ENCODE measurements around the gene EXT2.

EXT2 gene

GRCh38 chr11:44244639-44245310 lies 149.3 kb downstream of the EXT2 start:
- TF ChIP-seq, protein P1, sequence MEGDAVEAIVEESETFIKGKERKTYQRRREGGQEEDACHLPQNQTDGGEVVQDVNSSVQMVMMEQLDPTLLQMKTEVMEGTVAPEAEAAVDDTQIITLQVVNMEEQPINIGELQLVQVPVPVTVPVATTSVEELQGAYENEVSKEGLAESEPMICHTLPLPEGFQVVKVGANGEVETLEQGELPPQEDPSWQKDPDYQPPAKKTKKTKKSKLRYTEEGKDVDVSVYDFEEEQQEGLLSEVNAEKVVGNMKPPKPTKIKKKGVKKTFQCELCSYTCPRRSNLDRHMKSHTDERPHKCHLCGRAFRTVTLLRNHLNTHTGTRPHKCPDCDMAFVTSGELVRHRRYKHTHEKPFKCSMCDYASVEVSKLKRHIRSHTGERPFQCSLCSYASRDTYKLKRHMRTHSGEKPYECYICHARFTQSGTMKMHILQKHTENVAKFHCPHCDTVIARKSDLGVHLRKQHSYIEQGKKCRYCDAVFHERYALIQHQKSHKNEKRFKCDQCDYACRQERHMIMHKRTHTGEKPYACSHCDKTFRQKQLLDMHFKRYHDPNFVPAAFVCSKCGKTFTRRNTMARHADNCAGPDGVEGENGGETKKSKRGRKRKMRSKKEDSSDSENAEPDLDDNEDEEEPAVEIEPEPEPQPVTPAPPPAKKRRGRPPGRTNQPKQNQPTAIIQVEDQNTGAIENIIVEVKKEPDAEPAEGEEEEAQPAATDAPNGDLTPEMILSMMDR (IDR thresholded peaks at IDR 0.05), result no peak

DNA sequence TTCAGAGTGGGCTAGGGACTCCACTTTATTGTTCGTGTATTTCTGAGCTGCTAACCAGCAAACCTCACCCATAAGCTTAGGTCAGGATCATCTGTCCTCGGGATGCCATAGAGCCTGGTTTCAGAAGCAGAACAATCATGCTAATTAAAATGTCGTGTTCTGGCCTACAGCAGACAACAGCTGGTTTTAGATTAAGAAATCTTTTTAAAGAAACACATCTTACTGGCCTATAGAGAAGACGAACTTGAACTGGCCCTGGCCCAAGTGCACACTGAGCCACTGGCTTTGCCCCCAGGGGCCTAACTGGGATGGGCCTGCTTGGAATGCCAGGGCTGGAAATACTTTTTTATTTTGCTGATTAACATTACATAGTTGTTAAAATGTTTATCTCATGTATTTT lies 151.2 kb downstream of the EXT2 start:
- TF ChIP-seq, protein P1 (IDR thresholded peaks at IDR 0.05), result no peak

GRCh38 chr11:44247508-44247907 lies 152.0 kb downstream of the EXT2 start:
- TF ChIP-seq, protein P1 (IDR thresholded peaks at IDR 0.05), result no peak

- TF ChIP-seq, protein P1 (IDR thresholded peaks at IDR 0.05), result no peak
These were observed 152.6 kb downstream of the EXT2 start for GRCh38 chr11:44248109-44248508.

- TF ChIP-seq, protein P1 (IDR thresholded peaks at IDR 0.05), result no peak
These were observed 154.9 kb downstream of the EXT2 start for GRCh38 chr11:44250421-44250820.

- TF ChIP-seq, protein P1 (IDR thresholded peaks at IDR 0.05), result no peak
These were observed 157.6 kb downstream of the EXT2 start for GRCh38 chr11:44252999-44253602.

GRCh38 chr11:44255406-44256071 lies 160.1 kb downstream of the EXT2 start:
- TF ChIP-seq, protein P1 (IDR thresholded peaks at IDR 0.05), result no peak
